ENCODE data around the gene ARL16.

DNA sequence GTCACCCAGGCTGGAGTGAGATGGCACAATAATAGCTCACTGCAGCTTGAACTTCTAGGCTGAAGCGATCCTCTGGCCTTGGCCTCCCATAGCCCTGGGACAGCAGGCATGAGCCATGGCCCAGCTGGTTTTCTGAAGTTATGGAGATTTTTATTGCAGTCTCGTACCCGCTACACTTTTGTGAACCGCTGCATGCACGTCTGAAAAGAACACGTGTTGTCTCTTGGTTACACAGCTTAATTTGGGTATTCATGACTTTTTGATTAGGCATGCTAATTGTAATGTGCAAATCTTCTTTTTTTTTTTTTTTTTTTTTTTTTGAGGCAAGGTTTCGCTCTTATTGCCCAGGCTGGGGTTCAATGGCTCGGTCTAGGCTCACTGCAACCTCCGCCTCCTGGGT lies 41.8 kb upstream of the ARL16 start:
- TF ChIP-seq, protein P1, sequence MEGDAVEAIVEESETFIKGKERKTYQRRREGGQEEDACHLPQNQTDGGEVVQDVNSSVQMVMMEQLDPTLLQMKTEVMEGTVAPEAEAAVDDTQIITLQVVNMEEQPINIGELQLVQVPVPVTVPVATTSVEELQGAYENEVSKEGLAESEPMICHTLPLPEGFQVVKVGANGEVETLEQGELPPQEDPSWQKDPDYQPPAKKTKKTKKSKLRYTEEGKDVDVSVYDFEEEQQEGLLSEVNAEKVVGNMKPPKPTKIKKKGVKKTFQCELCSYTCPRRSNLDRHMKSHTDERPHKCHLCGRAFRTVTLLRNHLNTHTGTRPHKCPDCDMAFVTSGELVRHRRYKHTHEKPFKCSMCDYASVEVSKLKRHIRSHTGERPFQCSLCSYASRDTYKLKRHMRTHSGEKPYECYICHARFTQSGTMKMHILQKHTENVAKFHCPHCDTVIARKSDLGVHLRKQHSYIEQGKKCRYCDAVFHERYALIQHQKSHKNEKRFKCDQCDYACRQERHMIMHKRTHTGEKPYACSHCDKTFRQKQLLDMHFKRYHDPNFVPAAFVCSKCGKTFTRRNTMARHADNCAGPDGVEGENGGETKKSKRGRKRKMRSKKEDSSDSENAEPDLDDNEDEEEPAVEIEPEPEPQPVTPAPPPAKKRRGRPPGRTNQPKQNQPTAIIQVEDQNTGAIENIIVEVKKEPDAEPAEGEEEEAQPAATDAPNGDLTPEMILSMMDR (IDR thresholded peaks at IDR 0.05; ENCODE audit: extremely low read depth in 1 of 2, insufficient read depth in 1 of 2, low read depth in 1 of 2, low read length in 2 of 2), result no peak
- no peak for TF ChIP-seq POLR2A (IDR thresholded peaks at IDR 0.05; ENCODE audit: low read depth, low read length)
- TF ChIP-seq EZH2 (IDR thresholded peaks at IDR 0.05; ENCODE audit: borderline replicate concordance, low read depth, low read length, severe bottlenecking), result no peak
- TF ChIP-seq JUN (IDR thresholded peaks at IDR 0.05; ENCODE audit: borderline replicate concordance, insufficient read depth, insufficient read length, low read depth), result no peak
- no peak for TF ChIP-seq GATA2 (IDR thresholded peaks at IDR 0.05; ENCODE audit: insufficient read depth, insufficient read length, low read depth, low read length)
- TF ChIP-seq, protein P2, sequence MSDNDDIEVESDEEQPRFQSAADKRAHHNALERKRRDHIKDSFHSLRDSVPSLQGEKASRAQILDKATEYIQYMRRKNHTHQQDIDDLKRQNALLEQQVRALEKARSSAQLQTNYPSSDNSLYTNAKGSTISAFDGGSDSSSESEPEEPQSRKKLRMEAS (IDR thresholded peaks at IDR 0.05; ENCODE audit: insufficient read depth, insufficient read length), result no peak
- TF ChIP-seq POLR2AphosphoS5 (IDR thresholded peaks at IDR 0.05; ENCODE audit: insufficient read depth, low read depth, low read length), result no peak
- no peak for TF ChIP-seq MYC (IDR thresholded peaks at IDR 0.05; ENCODE audit: low read depth, low read length)

Data from endothelial cell of umbilical vein (primary cell).